ENCODE results near the gene POFUT1.
"Not testable (repeated sequence)": the region's sequence is repeated elsewhere in the genome, so short reads cannot be mapped to it uniquely, and the experiment has no call there.

POFUT1 gene

DNA sequence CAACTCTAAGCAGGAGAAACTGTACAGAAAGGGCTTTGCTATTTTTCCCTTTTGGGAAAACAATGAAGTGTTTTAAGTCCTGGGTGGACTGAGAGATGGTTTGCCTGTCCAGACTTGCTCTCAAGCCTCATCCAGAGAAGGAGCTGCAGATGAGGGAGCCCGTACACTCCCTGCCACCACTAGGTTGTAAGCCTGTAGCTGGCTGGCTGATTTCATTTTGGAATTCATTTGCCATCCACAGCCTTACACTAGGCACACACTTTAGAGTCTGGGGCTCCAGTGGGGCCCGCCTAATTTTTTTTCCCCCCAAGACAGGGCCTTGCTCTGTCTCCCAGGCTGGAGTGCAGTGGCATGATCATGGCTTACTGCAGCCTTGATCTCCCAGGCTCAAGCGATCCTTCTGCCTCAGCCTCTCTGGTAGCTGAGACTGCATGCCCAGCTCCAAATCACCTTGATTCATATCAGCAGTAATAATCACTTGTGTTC is 28.4 kb downstream of the POFUT1 start:
- DNase-seq (ENCODE audit: low spot score) = no peak

DNA sequence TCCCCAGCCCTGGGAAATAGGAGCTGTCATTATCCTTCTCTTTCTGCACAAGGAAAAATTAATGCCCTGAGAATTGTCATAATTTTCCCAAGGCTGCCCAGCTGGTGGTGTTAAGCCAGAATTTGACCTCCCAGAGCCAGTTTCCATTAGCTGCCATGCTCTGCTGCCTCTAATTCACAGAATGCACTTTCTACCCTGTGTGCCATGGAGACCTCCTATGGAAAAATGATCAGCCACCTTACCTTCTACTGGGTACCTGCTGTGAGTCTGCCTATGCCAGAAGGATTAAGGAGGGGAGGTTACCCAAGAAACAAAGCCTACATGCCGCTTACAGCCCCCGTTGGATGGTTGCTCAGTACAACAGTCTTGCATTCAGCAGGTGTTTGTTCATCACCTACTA is 29.1 kb downstream of the POFUT1 start:
- DNase-seq (ENCODE audit: low spot score) = no peak

DNA sequence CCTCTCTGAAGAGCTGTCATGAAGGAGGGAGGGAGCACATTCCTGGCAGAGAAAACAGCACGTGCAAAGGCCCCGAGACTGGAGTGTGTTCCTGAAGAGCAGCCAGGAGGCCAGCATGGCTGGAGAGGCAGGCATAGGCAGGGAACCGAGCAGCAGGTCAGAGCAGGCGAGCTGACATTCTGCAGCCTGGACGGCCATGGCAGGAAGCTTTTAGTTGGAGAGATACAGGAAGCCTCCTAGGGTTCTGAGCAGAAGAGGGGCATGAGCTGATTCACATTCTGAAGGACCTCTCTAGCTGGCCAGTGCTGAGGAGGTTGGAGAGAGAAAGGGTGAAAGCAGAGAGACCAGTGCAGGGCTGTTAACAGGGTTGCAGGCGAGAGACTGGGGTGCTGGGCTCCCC is 29.7 kb downstream of the POFUT1 start:
- no peak for DNase-seq (ENCODE audit: low spot score)

DNA sequence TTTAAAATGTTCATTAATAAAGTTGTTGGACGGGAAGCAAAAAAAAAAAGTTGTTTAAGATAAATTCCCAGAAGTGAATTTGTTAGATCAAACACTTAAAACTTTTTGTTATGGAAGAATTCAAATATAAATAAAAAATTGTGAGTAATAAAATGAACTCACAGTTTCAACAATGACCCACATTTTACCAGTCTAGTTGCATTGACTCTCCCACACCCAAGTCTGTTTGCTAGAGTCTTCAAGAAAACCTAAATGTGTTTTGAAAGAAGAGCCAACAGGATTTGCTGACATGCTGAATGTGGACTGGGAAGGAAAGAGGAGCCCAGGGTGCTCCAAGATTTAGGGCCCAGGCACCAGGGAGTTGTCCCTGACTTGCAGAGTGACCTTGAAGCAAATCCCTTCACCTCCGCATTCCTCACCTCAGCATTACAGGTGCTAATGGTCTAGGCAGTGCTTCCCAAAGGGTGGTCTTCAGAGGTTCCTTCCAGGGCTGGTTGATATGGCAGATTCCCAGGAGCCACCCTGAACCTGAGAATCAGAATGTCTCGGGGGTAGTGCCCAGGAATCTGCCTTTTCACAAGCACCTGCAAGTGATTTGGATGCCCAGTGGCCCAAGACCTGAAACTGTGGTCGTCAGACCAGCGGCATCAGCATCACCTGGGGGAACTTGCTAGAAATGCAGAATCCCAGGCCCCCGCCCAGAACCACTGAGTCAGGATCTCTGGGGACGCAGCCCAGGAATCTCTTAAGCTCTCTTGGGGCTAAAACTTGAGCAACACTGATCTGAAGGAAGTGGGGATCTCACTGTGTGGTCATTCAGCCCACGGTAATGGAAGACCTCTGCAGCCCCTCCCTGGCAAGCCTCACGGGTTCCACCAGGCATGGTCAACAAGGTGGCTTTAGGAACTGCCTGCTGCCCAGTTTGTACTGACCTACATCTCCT is 31.1 kb downstream of the POFUT1 start:
- DNase-seq (ENCODE audit: low spot score) = no peak

DNA sequence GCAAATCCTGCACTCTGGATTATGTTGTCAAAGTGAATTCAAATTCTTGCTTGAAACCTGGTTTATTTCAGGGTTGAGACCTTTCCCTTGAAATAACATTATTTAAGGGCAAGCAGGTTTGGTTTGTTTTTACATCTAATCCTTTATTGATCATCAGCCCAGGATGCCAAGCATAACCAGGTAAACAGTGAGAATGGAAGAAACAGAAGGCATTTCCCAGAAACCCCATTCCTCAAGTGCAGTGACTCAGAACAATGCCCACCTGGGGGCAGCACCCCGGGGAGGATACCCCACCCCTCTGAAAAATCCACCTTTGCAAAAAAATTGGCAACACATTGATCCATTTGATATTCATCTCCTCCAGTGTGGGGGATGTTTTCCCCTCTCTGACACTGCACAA is 32.5 kb downstream of the POFUT1 start:
- no peak for DNase-seq (ENCODE audit: low spot score)

DNA sequence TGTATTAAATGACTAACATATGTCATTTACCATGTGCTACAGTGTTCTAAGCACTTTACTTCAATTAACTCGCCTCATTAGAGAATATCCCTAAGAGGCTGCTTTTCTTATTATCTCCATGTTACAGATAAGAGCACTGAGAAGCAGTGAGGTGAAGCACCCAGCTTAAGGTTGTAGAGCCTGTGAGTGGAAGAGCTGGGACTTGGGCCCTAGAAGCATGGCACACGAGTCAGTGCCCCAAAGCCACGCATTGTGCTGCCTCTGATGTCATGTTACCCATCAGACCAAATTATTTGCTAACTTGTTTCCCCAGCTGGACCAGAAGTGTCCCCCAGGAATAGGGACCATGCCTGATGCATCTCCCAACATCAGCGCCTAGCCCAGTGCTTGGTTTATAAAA is 34.1 kb downstream of the POFUT1 start:
- no peak for DNase-seq (ENCODE audit: low spot score)

DNA sequence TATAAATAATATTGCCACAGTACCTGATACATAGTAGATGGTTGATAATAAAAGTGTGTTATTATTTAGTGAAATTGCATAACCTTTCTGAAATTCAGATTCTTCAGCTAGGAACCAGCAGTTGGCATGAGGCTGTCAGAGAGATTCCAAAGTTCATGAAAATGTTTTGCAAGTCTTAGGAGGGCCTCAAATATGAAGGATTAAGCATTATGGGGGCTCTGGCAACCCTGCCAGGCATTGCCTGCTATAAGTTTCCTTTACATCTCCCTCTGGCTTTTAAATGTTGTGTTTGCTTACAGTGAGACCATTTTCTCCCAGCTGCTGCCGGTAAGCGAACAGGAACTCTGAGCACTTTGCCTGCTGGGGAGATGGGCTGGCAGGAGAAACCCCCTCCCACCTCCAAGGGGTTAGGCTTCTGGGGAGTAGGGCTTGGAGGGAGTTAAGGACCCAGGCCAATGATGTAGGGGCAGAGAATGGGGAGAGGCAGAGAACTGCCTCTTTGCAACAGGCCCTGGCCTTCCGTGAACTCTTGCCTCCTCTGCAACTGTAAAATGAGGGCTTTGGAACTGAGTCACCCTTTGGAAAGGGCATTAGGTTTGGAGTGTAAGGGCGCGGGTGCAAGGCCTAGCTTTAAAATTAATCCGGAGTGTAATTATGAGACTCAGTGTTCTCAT is 36.6 kb downstream of the POFUT1 start:
- no peak for DNase-seq (ENCODE audit: low spot score)

DNA sequence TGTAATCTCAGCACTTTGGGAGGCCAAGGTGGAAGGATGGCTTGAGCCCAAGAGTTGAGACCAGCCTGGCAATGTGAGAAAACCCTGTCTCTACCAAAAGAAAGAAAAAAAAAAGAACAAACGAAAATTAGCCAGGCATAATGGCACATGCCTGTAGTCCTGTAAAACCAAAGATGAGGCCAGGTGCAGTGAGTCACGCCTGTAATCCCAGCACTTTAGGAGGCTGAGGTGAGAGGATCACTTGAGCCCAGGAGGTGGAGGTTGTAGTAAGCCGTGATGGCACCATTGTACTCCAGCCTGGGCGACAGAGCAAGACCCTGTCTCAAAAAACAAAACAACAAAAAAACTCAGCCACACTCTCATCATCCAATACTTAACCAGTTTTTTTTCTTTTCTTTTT is 37.3 kb downstream of the POFUT1 start:
- DNase-seq (ENCODE audit: low spot score) = no peak

DNA sequence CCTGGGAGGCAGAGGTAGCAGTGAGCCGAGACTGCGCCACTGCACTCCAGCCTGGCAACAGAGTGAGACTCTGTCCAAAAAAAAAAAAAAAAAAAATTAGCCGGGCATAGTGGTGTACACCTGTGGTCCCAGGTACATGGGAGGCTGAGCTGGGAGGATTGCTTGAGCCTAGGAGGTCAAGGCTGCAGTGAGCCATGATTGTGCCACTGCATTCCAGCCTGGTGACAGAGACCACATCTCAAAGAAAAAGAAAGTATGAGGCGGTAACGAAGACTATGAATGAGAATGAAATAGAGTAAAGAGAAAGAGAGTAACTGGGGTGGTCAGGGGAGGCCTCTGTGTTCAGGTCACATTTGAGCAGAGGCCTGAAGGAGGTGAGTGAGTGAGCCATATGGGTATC is 38.5 kb downstream of the POFUT1 start:
- DNase-seq (ENCODE audit: low spot score) = not testable (repeated sequence)

DNA sequence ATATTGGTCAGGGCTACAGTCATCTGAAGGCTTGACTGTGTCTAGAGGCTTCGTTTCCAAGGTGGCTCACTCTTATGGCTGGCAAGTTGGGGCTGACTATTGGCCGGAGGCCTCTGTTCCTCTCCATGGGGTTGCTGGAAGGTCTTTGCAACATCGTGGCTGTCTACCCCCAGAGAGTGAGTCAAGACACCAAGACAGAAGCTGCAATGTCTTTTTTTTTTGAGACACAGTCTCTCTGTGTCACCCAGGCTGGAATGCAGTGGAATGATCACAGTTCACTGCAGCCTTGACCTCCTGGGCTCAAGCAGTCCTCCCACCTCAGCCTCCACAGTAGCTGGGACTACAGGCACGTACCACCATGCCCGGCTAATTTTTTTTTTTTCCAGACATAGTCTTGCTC is 40.4 kb downstream of the POFUT1 start:
- no peak for DNase-seq (ENCODE audit: low spot score)

DNA sequence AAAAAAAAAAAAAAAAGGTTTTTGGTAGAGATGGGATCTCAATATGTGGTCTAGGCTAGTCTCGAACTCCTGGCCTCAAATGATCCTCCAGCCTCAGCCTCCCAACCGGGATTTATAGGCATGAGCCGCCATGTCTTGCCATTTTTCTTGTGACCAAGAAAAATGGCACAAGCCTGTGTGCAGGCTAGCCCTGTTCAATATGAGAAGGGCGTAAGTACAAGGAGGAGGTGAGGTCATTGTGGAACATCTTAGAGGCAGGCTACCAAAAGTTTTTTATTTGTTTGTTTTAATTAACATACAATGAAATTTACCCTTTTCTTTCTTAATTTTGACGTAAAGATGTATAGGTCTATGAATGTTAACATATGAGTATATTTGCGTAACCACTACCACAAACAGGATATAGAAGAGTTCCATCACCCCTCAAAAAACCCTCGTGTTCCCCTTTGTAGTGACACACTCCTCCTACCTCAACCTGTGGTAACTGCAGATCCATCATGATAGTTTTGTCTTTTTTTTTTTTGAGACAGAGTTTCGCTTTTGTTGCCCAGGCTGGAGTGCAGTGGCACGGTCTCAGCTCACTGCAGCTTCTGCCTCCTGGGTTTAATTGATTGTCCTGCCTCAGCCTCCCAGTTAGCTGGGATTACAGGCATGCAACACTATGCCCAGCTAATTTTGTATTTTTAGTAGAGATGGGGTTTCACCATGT is 41.5 kb downstream of the POFUT1 start:
- no peak for DNase-seq (ENCODE audit: low spot score)

DNA sequence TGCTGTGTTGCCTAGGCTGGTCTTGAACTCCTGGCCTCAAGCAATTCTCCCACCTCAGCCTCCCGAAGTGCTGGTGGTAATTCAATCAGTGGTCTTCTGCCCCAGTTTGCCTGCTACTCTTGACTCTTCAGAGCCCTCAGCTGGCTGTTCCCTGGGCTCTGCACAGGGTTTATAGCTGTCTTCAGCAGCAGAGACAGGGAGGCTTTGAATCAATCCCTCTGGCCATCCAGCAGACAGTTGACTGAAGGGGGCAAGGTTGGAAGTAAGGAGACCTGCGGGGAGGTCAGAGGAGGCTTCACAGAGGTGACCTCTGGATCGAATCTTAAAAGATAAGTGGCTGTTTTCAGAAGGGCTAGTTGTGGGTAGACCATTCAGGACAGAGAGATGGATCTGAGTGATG is 43.8 kb downstream of the POFUT1 start:
- DNase-seq (ENCODE audit: low spot score) = no peak

DNA sequence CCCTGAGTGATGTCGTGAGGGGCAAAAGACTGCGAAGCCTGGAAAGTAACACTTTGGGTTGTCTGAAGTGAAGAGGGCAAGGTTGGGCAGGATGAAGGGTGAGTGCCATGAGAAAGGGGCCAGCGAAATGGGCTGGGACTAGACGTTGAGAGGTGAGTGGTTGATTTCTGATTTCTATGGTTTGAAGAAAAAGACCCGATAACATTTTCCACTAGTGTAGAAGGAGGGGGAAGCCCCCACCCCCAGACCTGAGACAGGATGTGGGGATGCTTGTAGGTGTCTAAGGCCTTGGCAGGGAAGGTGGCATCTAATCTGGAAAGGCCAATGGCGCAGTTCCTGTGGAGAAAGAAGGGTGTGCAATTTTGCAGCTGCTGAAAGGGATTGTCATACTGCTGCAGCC is 44.5 kb downstream of the POFUT1 start:
- DNase-seq (ENCODE audit: low spot score) = no peak

DNA sequence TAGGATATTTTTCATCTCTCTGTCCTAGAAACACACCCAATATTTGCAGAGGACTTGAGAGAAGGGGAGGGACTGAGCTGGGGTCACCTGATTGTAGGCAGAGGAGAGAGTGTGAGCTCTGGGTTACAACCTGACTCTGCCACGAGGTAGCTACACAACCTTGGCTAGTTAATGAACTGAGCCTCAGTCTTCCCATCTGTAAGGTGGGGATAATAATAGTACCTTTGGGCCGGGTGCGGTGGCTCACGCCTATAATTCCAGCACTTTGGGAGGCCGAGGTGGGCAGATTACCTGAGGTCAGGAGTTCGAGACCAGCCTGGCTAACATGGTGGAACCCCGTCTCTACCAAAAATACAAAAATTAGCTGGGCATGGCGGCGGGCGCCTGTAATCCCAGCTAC is 53.3 kb downstream of the POFUT1 start:
- DNase-seq (ENCODE audit: low spot score) = not testable (repeated sequence)

DNA sequence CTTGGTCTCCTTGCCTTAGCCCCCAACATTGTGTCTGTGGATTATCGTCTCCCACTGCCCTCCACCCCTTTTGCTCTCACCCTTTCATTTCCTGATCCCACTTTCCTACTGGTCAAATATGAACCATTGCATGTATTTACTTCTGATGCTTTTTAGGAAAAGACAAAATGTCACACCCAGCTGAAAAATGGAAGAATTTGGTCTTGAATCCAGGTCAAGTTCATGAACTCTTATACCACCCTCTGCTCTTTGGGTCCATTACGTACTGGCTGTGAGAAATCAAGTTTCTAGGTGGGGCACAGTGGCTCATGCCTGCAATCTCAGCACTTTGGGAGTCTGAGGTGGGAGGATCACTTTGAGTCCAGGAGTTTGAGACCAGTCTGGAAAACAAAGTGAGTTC is 54.0 kb downstream of the POFUT1 start:
- no peak for DNase-seq (ENCODE audit: low spot score)

DNA sequence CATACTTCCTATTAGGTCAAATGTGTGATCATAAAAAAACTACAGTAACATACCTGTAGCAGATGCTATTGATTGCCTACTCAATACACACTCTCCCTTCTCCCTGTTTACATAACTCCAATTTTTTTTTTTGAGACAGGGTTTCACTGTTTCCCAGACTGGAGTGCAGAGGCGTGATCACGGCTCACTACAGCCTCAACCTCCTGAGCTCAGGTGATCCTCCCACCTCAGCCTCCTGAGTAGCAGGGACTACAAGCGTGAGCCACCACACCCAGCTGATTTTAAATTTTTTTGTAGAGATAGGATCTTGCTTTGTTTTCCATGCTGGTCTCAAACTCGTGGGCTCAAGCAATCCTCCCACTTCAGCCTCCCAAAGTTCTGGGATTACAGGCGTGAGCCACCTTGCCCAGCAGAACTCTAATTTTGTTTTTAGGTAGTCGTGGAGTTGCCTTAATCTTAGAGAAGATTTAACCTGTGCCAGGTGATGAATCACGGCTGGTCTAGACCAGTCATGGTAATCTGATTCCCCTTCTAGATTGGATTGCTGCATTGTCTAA is 55.8 kb downstream of the POFUT1 start:
- no peak for DNase-seq (ENCODE audit: low spot score)

DNA sequence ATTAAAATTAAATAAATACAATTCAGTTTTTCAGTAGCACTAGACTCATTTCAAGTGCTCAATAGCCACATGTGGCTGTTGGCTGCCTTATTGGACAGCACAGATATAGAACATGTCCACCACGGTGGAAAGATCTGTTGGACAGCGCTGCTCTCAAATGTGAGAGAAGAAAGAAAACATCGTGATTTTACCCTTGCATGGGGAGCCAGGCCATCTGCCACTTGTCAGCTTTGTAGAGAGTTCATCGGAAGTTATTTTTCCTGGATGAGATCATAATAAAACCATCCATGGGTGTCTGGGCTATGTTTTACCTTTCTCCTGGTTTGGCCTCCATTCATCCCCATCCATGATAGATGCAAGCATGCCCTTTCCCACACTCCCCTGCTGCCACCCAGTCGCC is 63.9 kb downstream of the POFUT1 start:
- DNase-seq (ENCODE audit: low spot score) = no peak

DNA sequence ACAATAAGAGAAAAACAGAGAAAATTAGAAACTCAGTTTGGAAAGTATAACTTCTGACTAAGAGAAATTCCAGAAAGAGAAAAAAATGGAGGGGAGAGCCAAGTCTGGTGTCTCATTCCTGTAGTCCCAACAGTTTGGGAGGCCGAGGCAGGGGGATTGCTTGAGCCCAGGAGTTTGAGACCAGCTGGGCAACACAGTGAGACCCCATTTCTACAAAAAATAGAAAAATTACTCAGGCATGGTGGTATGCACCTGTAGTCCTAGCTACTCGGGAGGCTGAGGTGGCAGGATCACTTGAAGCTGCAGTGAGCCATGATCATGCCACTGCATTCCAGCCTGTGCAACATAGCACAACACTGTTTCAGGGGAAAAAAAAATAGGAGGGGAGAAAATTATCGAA is 66.7 kb downstream of the POFUT1 start:
- no peak for DNase-seq (ENCODE audit: low spot score)

DNA sequence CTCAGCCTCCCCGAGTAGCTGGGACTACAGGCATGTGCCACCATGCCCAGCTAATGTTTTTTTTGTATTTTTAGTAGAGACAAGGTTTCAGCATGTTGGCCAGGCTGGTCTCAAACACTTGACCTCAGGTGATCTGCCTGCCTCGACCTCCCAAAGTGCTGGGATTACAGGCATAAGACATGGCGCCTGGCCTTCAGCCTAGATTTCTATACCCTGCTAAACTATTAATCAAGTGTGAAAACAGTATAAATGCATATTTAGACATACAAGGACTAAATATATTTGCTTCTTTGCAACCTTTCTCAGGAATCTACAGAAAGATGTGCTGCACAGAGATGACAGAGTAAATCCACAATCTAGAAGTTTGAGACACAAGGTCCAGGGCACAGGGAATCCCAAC is 67.5 kb downstream of the POFUT1 start:
- not testable (repeated sequence) for DNase-seq (ENCODE audit: low spot score)

DNA sequence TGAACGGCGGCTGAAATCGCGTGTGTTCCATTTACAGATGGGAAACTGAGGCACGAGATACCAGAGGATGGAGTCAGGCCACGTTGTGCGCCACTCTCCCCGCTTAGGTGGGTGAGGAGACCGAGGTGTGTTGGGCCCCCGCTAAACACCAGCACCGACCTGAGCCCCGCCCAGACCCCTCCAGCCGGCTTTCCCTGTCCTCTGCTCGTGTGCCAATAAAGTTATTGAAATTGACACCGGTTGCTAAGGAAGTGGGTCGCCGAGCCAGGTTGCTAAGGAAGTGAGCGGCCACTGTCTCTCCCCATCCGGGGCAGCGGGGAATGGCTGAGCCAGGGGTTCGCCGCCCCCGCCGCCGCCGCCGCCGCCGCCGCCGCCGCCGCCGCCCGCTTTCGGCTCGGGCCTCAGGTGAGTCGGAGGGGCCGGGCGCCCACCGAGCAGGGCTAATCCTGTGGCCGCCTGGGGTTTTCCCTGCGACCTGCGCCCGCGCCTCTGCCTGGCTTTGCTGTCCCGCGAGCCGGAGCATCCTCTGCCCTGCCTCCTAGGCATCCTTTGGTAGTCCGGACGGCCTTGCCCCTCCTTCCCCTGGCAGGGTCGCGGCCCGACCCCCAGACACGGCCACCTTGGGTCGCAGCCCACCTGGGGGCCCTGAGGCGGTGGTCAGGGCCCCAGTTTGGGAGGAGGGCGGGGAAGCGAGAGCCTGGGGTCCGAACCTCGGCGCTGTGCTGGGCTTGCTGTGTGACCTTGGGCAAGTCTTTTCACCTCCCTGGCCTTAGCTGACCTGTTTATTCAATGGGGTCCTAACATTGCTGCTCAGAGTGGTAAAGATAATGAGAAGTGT is 69.9 kb downstream of the POFUT1 start, which contains the start of gene KIF3B:
Gene KIF3B, plus strand, starts transcription at position 291 of the 838 bp plus-strand sequence. CDS start 32,127 bp downstream, outside the sequence.
- peak; percentile 83 for DNase-seq (ENCODE audit: low spot score)

DNA sequence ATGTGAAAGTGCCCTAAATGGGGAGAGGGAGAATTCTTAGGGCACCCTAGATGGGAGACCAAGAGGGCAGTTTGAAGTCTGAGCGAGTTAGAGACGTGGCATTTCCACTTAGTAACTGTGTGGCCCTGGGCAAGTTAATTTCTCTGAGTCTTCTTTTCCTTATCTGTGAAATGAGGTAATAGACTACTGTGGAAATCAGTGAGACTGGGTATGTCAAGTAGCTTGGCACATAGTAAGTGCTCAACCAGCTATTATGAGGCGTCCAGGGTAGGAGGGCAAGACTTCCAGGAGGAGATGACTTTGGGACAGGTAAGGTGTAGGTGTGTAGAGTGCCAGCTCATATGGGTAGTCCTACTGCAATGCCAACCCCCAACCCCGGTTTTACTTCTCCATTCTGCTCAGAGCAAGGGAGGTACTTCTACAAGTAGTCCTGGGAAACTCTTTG is 70.5 kb downstream of the POFUT1 start:
- no peak for DNase-seq (ENCODE audit: low spot score)

All from pons (tissue), 1 donor.